ENCODE results near the gene ZNF778. TPM values are rescaled to one million over a fixed set of nuclear protein-coding genes. Genes with fewer than 3 reads are reported as not detected.
A peak's percentile ranks its signal among the peaks of the same experiment; 100 is the strongest.

The ZNF778 gene
- total and polyA plus RNA-seq, 2 of the 8 experiments (the other 6 are each of a cell fraction or from before 2014, with no cell fraction given), result 9.5 to 21.9 TPM

- no peak for TF ChIP-seq CHD7 (IDR thresholded peaks at IDR 0.05; ENCODE audit: insufficient replicate concordance, low read length)
- TF ChIP-seq TEAD4 (IDR thresholded peaks at IDR 0.05; ENCODE audit: low read depth, low read length), result no peak
- TF ChIP-seq SRF (IDR thresholded peaks at IDR 0.05; ENCODE audit: low read depth, low read length), result no peak
- no peak for TF ChIP-seq TBP (IDR thresholded peaks at IDR 0.05; ENCODE audit: low read depth, low read length)
- peak; percentile 95 for TF ChIP-seq KDM4A (IDR thresholded peaks at IDR 0.05; ENCODE audit: low read depth, low read length, severe bottlenecking)
- TF ChIP-seq BRCA1 (IDR thresholded peaks at IDR 0.05; ENCODE audit: low read depth, low read length), result no peak
These were observed 15.8 kb upstream of the ZNF778 start (continued) for GRCh38 chr16:89201439-89202377.
